HEK293 (cell line): Measurements from ENCODE around the gene MED15.

Source experiments
- CTCF ChIP-seq: fragments of 450-650 bp; formaldehyde crosslinking; IDR thresholded peaks from 2 replicates; pipeline ENCODE4 v1.5.1; 2016; ENCODE audit warnings: missing biosample characterization, missing genetic modification characterization
- KLF9 ChIP-seq: fragments of 450-650 bp; formaldehyde crosslinking; IDR thresholded peaks from 2 replicates; pipeline ENCODE4 v1.5.1; 2016; ENCODE audit warnings: missing biosample characterization, missing genetic modification characterization, low read depth
- PBX3 ChIP-seq: sonication (generic); formaldehyde crosslinking; IDR thresholded peaks from 2 replicates; pipeline ENCODE4 v1.8.1; 2022; ENCODE audit warnings: mild to moderate bottlenecking, moderate library complexity, missing genetic modification reagents
- ZNF24 ChIP-seq: fragments of 450-650 bp; formaldehyde crosslinking; IDR thresholded peaks from 2 replicates; pipeline ENCODE4 v1.5.1; 2016; ENCODE audit warnings: missing biosample characterization, missing genetic modification characterization
- ZNF335 ChIP-seq: fragments of 450-650 bp; formaldehyde crosslinking; conservative IDR thresholded peaks from 2 replicates; pipeline ENCODE4 v1.5.1; 2016; ENCODE audit warnings: missing biosample characterization, missing genetic modification characterization
- ZNF670 ChIP-seq: fragments of 450-650 bp; formaldehyde crosslinking; IDR thresholded peaks from 2 replicates; pipeline ENCODE4 v1.5.1; 2016; ENCODE audit warnings: missing biosample characterization, missing genetic modification characterization, low read depth
- ZNF776 ChIP-seq: fragments of 450-650 bp; formaldehyde crosslinking; IDR thresholded peaks from 2 replicates; pipeline ENCODE4 v1.5.0; 2017; ENCODE audit warnings: missing biosample characterization, missing genetic modification characterization, borderline replicate concordance
- TF ChIP-seq, protein P1 (sequence below): fragments of 450-650 bp; formaldehyde crosslinking; conservative IDR thresholded peaks from 2 replicates; pipeline ENCODE4 v1.5.1; 2016; ENCODE audit warnings: low read depth, missing biosample characterization, missing genetic modification characterization

- TF ChIP-seq CTCF (no peak), ZNF670 (tag by site-specific recombination) (no peak), PBX3 (CRISPR knock-in tag) (no peak), ZNF24 (tag by site-specific recombination) (no peak), KLF9 (no peak), ZNF335 (tag by site-specific recombination) (no peak), ZNF776 (tag by site-specific recombination) (no peak)
- TF ChIP-seq, protein P1, sequence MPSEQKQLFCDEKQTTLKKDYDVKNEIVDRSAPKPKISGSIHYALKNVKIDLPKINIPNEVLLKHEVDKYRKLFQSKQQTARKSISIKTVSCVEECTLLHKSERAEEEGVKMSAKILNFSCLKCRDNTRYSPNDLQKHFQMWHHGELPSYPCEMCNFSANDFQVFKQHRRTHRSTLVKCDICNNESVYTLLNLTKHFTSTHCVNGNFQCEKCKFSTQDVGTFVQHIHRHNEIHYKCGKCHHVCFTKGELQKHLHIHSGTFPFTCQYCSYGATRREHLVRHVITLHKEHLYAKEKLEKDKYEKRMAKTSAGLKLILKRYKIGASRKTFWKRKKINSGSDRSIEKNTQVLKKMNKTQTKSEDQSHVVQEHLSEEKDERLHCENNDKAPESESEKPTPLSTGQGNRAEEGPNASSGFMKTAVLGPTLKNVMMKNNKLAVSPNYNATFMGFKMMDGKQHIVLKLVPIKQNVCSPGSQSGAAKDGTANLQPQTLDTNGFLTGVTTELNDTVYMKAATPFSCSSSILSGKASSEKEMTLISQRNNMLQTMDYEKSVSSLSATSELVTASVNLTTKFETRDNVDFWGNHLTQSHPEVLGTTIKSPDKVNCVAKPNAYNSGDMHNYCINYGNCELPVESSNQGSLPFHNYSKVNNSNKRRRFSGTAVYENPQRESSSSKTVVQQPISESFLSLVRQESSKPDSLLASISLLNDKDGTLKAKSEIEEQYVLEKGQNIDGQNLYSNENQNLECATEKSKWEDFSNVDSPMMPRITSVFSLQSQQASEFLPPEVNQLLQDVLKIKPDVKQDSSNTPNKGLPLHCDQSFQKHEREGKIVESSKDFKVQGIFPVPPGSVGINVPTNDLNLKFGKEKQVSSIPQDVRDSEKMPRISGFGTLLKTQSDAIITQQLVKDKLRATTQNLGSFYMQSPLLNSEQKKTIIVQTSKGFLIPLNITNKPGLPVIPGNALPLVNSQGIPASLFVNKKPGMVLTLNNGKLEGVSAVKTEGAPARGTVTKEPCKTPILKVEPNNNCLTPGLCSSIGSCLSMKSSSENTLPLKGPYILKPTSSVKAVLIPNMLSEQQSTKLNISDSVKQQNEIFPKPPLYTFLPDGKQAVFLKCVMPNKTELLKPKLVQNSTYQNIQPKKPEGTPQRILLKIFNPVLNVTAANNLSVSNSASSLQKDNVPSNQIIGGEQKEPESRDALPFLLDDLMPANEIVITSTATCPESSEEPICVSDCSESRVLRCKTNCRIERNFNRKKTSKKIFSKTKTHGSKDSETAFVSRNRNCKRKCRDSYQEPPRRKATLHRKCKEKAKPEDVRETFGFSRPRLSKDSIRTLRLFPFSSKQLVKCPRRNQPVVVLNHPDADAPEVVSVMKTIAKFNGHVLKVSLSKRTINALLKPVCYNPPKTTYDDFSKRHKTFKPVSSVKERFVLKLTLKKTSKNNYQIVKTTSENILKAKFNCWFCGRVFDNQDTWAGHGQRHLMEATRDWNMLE (tag by site-specific recombination): no peak
Measured at GRCh38 chr22:20550057-20550817, 42.8 kb downstream of the MED15 start.
